GM18517 (cell line): ENCODE measurements around the gene MLF2.

Source experiments
- ATAC-seq: cut with Tn5 transposase; IDR thresholded peaks from one replicate; pipeline ENCODE4 v1.9.1; 2021; ENCODE audit warnings: mild to moderate bottlenecking, moderate library complexity; ENCODE audit not compliant: unreplicated experiment

The MLF2 gene

GRCh38 chr12:6698352-6699046 lies 54.4 kb downstream of the MLF2 start:
- ATAC-seq: no peak
